ENCODE measurements around the gene MINAR1.
A peak's percentile ranks its signal among the peaks of the same experiment; 100 is the strongest.
"Not testable (repeated sequence)": the region's sequence is repeated elsewhere in the genome, so short reads cannot be mapped to it uniquely, and the experiment has no call there.

The MINAR1 gene

DNA sequence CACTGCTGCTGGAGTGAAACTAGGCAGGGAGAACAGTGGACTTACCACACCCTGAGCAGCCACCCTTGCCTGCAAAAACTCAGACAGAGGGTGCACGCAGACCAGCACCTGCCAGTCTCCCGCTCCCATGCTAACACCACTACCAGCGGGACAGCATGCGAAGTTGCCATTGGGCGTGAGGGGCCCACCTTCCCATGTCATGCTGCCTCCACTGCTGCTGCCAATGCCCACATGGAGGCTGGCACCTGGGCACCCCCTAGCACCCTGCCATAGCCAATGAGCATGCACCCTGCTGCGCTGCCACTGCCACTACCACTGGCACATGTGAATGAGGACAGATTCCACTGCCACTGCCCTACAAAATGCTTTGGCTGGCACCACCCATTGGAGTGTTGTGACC lies 19.7 kb upstream of the MINAR1 start:
- DNase-seq (ENCODE audit: low read depth): no peak
- TF ChIP-seq, protein P1, sequence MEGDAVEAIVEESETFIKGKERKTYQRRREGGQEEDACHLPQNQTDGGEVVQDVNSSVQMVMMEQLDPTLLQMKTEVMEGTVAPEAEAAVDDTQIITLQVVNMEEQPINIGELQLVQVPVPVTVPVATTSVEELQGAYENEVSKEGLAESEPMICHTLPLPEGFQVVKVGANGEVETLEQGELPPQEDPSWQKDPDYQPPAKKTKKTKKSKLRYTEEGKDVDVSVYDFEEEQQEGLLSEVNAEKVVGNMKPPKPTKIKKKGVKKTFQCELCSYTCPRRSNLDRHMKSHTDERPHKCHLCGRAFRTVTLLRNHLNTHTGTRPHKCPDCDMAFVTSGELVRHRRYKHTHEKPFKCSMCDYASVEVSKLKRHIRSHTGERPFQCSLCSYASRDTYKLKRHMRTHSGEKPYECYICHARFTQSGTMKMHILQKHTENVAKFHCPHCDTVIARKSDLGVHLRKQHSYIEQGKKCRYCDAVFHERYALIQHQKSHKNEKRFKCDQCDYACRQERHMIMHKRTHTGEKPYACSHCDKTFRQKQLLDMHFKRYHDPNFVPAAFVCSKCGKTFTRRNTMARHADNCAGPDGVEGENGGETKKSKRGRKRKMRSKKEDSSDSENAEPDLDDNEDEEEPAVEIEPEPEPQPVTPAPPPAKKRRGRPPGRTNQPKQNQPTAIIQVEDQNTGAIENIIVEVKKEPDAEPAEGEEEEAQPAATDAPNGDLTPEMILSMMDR (conservative IDR thresholded peaks at IDR 0.05; ENCODE audit: low read depth, low read length): no peak
- H3K4me3 ChIP-seq (ENCODE audit: low read length): no peak overlapping the region

DNA sequence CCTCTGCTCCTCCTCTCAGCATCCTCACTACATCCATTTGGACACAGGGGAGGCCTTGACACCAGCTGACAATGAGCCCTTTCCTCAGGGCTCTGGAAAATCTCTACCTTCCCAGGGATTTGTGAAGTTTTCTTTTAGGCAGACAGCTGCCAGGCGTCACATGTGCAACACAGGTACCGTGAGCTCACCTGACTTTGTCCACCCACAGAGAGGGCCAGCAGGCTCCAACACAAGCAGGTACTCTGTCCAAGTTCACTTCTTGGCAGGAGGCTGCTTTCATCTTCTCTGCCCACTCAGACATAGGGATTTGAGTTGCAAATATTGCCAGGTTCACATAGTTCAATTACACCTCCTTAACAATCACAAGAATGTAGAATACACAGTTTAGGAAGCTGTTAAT lies 15.3 kb upstream of the MINAR1 start:
- no peak overlapping the region for H3K4me3 ChIP-seq (ENCODE audit: low read length)
- TF ChIP-seq, protein P1 (conservative IDR thresholded peaks at IDR 0.05; ENCODE audit: low read depth, low read length): no peak
- no peak for DNase-seq (ENCODE audit: low read depth)

DNA sequence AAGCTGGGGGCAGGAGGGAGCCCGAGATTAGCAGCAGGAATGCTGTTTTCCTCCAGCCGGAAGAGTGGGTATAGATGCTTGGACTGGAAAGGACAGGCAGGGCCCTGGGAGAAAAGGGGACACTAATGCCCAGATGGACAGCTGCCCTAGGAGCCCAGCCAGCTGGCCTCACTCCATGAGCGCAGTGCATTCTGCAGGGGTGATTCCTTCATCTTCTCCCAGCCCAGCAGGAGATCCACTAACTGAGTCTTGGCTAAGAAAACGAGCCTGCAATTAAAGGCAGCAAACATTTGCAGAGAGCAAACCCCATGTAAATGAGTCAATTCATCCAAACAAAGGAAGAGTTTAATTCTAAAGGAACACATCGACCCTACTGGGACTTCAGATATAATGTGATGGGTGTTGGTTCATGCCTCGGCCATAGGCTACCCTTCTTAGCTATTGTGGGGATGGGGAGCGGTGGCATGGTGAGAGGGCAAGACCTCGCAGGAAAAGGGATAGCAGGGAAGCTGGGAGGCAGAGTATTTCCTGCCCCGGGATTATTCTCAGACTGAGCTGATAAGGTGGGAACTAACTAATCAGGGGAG lies 13.3 kb upstream of the MINAR1 start:
- no peak overlapping the region for H3K4me3 ChIP-seq (ENCODE audit: low read length)
- no peak for DNase-seq (ENCODE audit: low read depth)
- TF ChIP-seq, protein P1 (conservative IDR thresholded peaks at IDR 0.05; ENCODE audit: low read depth, low read length): no peak

DNA sequence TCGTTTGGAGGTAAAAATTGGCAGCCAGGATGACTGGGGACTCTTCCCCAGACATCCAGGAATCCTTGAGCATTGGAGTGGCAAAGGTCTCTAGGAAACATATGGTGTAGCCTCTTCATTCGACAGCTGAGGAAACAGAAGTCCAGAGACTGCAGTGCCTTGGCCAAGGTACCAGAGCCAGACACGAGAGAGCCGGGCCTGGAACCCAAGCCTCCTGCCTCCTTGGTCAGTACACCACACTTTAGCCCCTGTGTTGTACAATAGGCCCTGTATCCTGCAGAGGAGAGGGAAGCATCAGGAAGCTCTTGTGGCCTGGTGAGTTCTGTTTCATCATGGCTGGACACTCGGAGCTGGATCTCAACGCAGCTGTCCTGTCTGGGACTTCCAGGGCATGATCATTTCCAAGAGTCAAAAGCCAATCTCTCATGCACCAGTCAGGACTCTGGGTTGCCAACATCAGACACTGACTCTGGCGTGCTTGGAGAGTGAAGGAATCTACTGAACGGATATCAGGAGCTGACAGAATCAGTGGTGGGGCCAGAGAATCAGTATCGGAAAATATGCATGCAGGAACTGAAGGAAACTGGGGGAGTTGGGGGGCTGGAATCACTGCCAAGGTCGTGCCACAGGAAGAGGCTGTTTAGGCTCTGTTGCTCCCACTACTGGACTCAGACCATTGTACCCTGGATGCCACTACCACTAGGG lies 6.4 kb upstream of the MINAR1 start:
- no peak for DNase-seq (ENCODE audit: low read depth)
- no peak overlapping the region for H3K4me3 ChIP-seq (ENCODE audit: low read length)
- TF ChIP-seq, protein P1 (conservative IDR thresholded peaks at IDR 0.05; ENCODE audit: low read depth, low read length): no peak

DNA sequence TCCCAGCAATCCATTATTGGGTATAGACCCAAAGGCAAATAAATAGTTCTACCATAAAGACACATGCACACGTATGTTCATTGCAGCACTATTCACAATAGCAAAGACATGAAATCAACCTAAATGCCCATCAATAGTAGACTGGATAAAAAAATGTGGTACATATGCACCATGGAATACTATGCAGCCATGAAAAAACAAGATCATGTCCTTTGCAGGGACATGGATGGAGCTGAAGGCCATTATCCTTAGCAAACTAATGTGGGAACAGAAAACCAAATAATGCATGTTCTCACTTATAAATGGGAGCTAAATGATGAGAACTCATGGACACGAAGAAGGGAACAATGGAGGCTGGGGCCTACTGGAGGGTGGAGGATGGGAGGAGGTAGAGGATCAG lies 5.2 kb upstream of the MINAR1 start:
- not testable (repeated sequence) for DNase-seq (ENCODE audit: low read depth); H3K4me3 ChIP-seq (ENCODE audit: low read length)

DNA sequence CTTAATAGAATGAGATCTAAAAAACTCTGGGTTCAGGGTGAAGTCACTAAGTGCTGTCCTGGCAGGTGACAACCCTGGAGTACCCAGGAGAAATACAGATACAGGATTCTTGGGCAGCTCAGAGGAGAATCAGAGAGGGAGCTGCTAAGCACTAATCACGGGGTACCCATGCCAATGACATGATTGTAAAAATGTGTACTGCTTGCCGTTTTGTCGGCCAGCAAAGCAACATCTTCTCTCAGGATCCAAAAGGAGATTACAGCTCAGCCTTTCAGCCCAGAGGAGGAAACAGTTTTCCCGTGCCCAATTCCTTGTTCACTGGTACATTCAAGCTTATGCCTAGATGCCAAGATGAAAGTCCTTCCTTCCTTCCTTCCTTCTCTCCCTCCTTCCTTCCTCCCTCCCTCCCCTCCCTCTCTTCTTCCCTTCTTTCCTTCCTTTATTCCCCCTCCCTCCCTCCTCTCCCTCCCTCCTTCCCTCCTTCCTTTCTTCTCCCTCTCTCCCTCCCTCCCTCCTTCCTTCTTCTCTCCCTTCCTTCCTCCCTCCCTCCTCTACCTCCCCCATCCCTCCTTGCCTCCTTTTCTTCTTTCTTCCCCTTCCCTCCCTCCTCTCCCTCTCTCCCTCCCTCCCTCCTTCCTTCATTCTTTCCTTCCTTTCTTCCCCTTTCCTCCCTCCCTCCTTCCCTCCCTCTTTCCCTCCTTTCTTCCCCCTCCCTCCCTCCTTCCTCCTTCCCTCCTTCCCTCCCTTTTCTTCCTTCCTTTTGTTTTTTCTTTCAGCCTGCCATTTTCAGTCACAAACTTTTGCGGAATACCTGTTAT lies 4.1 kb upstream of the MINAR1 start:
- H3K4me3 ChIP-seq (ENCODE audit: low read length): no peak overlapping the region
- TF ChIP-seq, protein P1 (conservative IDR thresholded peaks at IDR 0.05; ENCODE audit: low read depth, low read length): no peak
- no peak for DNase-seq (ENCODE audit: low read depth)

DNA sequence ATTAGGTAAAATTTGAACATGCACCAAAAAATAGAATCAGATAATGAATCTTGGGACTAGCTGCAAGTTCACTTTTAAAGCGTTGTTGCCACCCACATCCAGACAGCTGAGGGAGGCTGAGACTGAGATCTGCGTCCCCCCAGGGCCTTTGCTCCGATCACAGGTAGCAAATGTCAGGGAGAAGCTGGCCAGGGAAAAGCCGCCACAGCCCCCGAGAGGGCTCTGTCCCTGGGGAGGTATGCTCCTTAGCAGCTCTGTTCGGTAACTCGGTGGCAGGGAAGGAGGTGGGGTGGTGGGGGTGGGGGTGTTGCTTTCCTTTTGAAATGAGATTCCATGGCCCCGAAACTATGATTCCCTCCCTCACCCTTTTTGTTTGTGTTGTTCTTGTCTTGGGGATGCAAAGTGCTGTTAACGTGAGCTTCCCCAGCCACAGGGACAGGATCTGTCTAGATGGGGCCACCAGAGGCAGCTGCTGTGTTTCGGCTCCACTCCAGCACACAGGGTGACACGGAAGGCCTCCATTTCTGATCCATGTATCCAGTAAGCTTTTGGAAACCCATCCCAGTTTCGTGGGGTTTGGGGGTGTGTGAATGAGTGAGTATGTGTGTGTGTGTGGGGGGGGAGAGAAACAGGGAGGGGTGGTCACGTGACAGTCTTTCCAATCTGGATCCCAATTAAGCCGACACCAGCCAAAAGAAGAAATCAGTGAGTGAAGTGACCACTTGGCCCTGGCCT lies 1.1 kb upstream of the MINAR1 start:
- TF ChIP-seq, protein P1 (conservative IDR thresholded peaks at IDR 0.05; ENCODE audit: low read depth, low read length): no peak

More for the DNA sequence above, 1.1 kb upstream of the MINAR1 start:
- no peak for DNase-seq (ENCODE audit: low read depth)
- peak overlapping the region; percentile 55 for H3K4me3 ChIP-seq (ENCODE audit: low read length)

All from retinal pigment epithelial cell (primary cell).